HFF-Myc (cell line): ENCODE measurements around the gene NFIX.
A peak's percentile ranks its signal among the peaks of the same experiment; 100 is the strongest.

Experiments
- DNase-seq: peaks from one replicate; pipeline ENCODE4 v3.0.0-alpha.2; 2011; ENCODE audit warnings: low read depth; ENCODE audit errors: extremely low read depth
- H3K4me3 ChIP-seq: replicated peaks from 2 replicates; pipeline ENCODE4 v1.5.1; 2011; ENCODE audit warnings: low read depth, mild to moderate bottlenecking, control low read depth, low read length
- TF ChIP-seq, protein P1 (sequence below): IDR thresholded peaks from 2 replicates; pipeline ENCODE4 v1.5.1; 2012; ENCODE audit warnings: mild to moderate bottlenecking, low read depth, low read length, control low read depth; ENCODE audit errors: missing control alignments

Gene NFIX

DNA sequence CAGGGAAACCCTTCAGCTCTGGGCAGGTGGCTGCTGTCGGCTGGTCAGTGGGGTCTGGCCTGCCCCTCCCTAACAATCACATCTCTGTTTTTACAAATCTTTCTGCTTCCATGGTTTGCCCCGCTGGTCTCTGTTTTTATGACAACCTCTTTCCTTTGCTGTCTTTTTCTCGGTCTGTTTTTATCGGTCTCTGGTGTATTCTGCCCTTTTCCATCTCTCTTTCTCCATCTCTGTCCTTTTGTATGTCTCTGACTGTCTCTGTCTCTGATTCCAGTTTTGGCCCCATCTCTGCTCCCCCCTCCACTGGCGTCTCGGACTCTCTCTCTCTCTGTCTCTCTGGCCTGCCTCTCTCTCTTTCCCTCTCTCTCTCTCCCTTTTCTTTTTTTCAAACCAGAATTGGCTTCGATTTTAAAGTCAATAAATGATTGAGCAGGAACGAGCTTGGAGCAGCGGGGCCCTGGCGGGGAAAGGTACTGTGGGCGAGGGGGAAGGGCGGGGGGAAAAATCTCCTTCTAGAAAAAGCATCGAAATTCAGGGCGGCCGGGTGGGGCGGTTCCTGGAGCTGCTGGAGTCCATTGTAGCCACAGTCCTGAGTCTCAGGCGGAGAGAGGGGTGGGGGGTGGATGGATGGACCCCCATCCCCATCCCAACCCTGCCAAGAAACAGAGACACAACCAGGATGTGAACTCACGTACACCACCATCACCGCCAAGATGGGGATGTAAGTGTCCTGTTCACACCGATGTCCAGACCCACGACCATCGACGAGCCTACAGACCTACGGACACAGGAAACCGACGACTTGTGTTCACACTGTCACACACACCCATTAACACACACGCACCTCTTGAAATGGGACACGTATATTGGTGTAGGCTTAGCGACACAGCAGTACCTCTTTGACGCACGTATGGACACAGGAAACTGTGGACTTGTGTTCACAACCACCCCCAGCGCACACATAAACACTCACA is 3.0 kb downstream of the NFIX start:
- TF ChIP-seq, protein P1, sequence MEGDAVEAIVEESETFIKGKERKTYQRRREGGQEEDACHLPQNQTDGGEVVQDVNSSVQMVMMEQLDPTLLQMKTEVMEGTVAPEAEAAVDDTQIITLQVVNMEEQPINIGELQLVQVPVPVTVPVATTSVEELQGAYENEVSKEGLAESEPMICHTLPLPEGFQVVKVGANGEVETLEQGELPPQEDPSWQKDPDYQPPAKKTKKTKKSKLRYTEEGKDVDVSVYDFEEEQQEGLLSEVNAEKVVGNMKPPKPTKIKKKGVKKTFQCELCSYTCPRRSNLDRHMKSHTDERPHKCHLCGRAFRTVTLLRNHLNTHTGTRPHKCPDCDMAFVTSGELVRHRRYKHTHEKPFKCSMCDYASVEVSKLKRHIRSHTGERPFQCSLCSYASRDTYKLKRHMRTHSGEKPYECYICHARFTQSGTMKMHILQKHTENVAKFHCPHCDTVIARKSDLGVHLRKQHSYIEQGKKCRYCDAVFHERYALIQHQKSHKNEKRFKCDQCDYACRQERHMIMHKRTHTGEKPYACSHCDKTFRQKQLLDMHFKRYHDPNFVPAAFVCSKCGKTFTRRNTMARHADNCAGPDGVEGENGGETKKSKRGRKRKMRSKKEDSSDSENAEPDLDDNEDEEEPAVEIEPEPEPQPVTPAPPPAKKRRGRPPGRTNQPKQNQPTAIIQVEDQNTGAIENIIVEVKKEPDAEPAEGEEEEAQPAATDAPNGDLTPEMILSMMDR = no peak
- peak overlapping the region; percentile 84; the same call in 1 of the 2 replicates for H3K4me3 ChIP-seq
- DNase-seq = no peak

DNA sequence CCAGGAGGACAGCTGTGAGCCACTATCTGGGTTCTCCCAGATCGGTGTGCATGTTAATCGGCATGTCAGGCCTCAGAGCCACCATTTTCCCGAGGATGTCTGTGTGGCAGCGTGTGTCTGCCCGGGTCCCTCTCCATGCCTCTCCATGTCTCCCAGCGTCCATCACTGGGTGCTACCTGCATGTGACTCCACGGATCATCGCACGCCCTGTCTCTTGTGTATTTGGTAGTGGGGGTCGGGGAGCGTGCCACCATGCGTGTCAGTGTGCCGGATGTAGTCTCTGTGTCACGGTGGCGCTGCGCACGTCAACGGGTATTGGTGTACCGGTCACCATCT is 5.9 kb downstream of the NFIX start:
- TF ChIP-seq, protein P1 = no peak
- DNase-seq = no peak
- H3K4me3 ChIP-seq = no peak overlapping the region

DNA sequence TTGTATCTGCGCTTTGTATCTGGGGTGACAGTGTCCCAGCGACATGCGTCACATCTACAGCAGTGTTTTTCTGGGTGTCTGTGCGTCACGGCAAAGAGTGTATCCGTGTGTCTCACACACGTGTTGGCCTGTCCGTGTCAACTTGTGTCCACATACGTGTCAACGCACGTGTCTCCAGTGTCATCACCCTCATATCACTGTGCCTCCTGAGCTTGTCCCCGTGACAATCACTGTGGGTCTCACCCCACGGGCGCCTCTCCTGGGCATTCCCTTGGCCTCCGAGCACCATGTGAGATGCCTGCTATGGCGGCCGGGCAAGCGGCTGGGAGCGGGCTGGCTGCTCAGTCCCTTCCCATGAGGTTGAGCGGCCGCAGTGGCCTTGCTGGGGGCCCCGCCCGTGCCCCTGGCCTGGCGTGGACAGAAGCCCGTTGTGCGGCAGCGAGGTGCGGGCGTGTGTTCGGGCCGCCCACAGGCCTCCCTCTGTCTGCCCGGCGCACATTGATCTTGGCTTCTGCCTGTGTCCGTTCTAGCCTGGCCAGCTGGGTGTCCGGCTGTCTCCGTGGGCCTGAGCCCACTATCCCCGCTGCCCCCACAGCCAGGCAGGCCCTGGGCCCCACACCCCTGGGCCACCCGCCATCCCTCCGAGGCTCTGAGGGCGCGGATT is 6.4 kb downstream of the NFIX start:
- no peak overlapping the region for H3K4me3 ChIP-seq
- no peak for DNase-seq
- TF ChIP-seq, protein P1 = no peak

GRCh38 chr19:13002166-13002898 is 7.1 kb downstream of the NFIX start:
- TF ChIP-seq, protein P1 = no peak
- DNase-seq = no peak
- H3K4me3 ChIP-seq = no peak overlapping the region

- no peak for DNase-seq
- TF ChIP-seq, protein P1 = no peak
- H3K4me3 ChIP-seq = no peak overlapping the region
These were observed 7.8 kb downstream of the NFIX start for GRCh38 chr19:13003081-13003480.

- no peak overlapping the region for H3K4me3 ChIP-seq
- DNase-seq = no peak
- TF ChIP-seq, protein P1 = no peak
These were observed 9.0 kb downstream of the NFIX start for GRCh38 chr19:13004273-13004672.
